Loucy (cell line): ENCODE measurements around the gene KCNJ11.

Experiments
- H2AFZ ChIP-seq: fragments of 200-600 bp; sonication (generic); 2 replicates; pipeline ENCODE4 v1.6.0; 2016; ENCODE audit warnings: antibody characterized with exemption, mild to moderate bottlenecking, low read length, moderate library complexity
- H3F3A ChIP-seq: fragments of 200-600 bp; 2 replicates; pipeline ENCODE4 v1.6.0; 2016; ENCODE audit warnings: antibody characterized with exemption, low read depth, mild to moderate bottlenecking
- H3K27me3 ChIP-seq: fragments of 200-600 bp; sonication (generic); 2 replicates; pipeline ENCODE4 v1.6.1; 2014; ENCODE audit warnings: low read length, mild to moderate bottlenecking; ENCODE audit not compliant: insufficient read depth, poor library complexity, severe bottlenecking
- H3K36me3 ChIP-seq: fragments of 200-600 bp; sonication (generic); 2 replicates; pipeline ENCODE4 v1.6.1; 2016; ENCODE audit warnings: low read length; ENCODE audit not compliant: insufficient read depth
- H3K4me1 ChIP-seq: fragments of 200-600 bp; sonication (generic); 2 replicates; pipeline ENCODE4 v1.5.1; 2014; ENCODE audit warnings: low read length, mild to moderate bottlenecking; ENCODE audit not compliant: insufficient read depth, poor library complexity, severe bottlenecking
- H3K4me2 ChIP-seq: fragments of 200-600 bp; sonication (generic); 2 replicates; pipeline ENCODE4 v1.6.0; 2014; ENCODE audit warnings: antibody characterized with exemption, low read length, low read depth, mild to moderate bottlenecking; ENCODE audit not compliant: poor library complexity, severe bottlenecking
- H3K4me3 ChIP-seq: fragments of 200-600 bp; sonication (generic); 2 replicates; pipeline ENCODE4 v1.5.1; 2014; ENCODE audit warnings: low read length, mild to moderate bottlenecking, mixed read lengths; ENCODE audit not compliant: poor library complexity, severe bottlenecking
- H3K79me2 ChIP-seq: fragments of 200-600 bp; sonication (generic); 2 replicates; pipeline ENCODE4 v1.6.1; 2014; ENCODE audit warnings: low read length; ENCODE audit not compliant: insufficient read depth
- H3K9ac ChIP-seq: fragments of 200-600 bp; sonication (generic); 2 replicates; pipeline ENCODE4 v1.6.0; 2014; ENCODE audit warnings: mild to moderate bottlenecking, low read depth, low read length, moderate library complexity; ENCODE audit not compliant: poor library complexity, severe bottlenecking
- H3K9me2 ChIP-seq: fragments of 200-600 bp; sonication (generic); replicated peaks from 2 replicates; pipeline ENCODE4 v1.6.1; 2016; ENCODE audit warnings: low read depth, low read length, mixed read lengths
- H3K9me3 ChIP-seq: fragments of 200-600 bp; sonication (generic); 2 replicates; pipeline ENCODE4 v1.6.1; 2014; ENCODE audit warnings: mild to moderate bottlenecking, antibody characterized with exemption, low read length, low read depth; ENCODE audit not compliant: insufficient read depth
- H4K20me1 ChIP-seq: fragments of 200-600 bp; sonication (generic); 2 replicates; pipeline ENCODE4 v1.6.0; 2014; ENCODE audit warnings: antibody characterized with exemption, low read length, mild to moderate bottlenecking; ENCODE audit not compliant: insufficient read depth, poor library complexity, severe bottlenecking
- CTCF ChIP-seq: fragments of 200-600 bp; sonication (generic); conservative IDR thresholded peaks from 2 replicates; pipeline ENCODE4 v1.5.1; 2014; ENCODE audit warnings: mild to moderate bottlenecking, antibody characterized with exemption, low read length
- EZH2phosphoT487 ChIP-seq: fragments of 200-600 bp; IDR thresholded peaks from 2 replicates; pipeline ENCODE4 v1.6.1; 2018; ENCODE audit warnings: antibody characterized with exemption, mild to moderate bottlenecking, moderate library complexity, borderline replicate concordance

KCNJ11 gene

GRCh38 chr11:17386331-17387084 is 2.0 kb downstream of the KCNJ11 start:
- Histone ChIP-seq H3K36me3 (no peaks in the 10 kb centered on the region), H3K4me2 (no peak overlapping the region), H4K20me1 (no peaks in the 10 kb centered on the region), H3F3A (no peaks in the 10 kb centered on the region), H3K79me2 (no peaks in the 10 kb centered on the region), H3K4me3 (no peak overlapping the region), H3K4me1 (peaks cover 8% of the 10 kb centered on the region), H3K9me3 (no peaks in the 10 kb centered on the region), H3K9ac (no peak overlapping the region), H3K9me2 (no peaks in the 10 kb centered on the region), H3K27me3 (no peaks in the 10 kb centered on the region), H2AFZ (no peak overlapping the region)
- TF ChIP-seq EZH2phosphoT487 (no peak), CTCF (peak; percentile 71)

GRCh38 chr11:17385926-17386325 is 2.5 kb downstream of the KCNJ11 start:
- no peak overlapping the region for H3K4me2 ChIP-seq
- no peak overlapping the region for H3K9ac ChIP-seq
- H3K36me3 ChIP-seq, result no peaks in the 10 kb centered on the region

GRCh38 chr11:17385492-17385891 is 3.0 kb downstream of the KCNJ11 start:
- Histone ChIP-seq H3K79me2 (no peaks in the 10 kb centered on the region), H3K9me3 (no peaks in the 10 kb centered on the region), H3K4me3 (no peak overlapping the region), H3K36me3 (no peaks in the 10 kb centered on the region), H3K4me2 (no peak overlapping the region), H3K9me2 (no peaks in the 10 kb centered on the region), H3K4me1 (peaks cover 8% of the 10 kb centered on the region), H3F3A (no peaks in the 10 kb centered on the region), H3K9ac (no peak overlapping the region), H3K27me3 (no peaks in the 10 kb centered on the region), H2AFZ (no peak overlapping the region), H4K20me1 (no peaks in the 10 kb centered on the region)
- TF ChIP-seq CTCF, result no peak
- TF ChIP-seq EZH2phosphoT487, result no peak

More at GRCh38 chr11:17385926-17386325, 2.5 kb downstream of the KCNJ11 start:
- no peaks in the 10 kb centered on the region for H3K79me2 ChIP-seq
- H3K9me2 ChIP-seq, result no peaks in the 10 kb centered on the region
- no peak for TF ChIP-seq EZH2phosphoT487
- no peak for TF ChIP-seq CTCF
- H3K4me1 ChIP-seq, result peaks cover 8% of the 10 kb centered on the region
- H3F3A ChIP-seq, result no peaks in the 10 kb centered on the region
- no peak overlapping the region for H2AFZ ChIP-seq
- no peak overlapping the region for H3K4me3 ChIP-seq
- no peaks in the 10 kb centered on the region for H3K27me3 ChIP-seq
- H3K9me3 ChIP-seq, result no peaks in the 10 kb centered on the region
- H4K20me1 ChIP-seq, result no peaks in the 10 kb centered on the region
